Stimulated activated CD4-positive, alpha-beta T cell treated with anti-CD3 and anti-CD28 coated beads, Interleukin-12 subunit alpha, Interleukin-12 subunit beta, amount 100 ng/mL, for 48 hours (primary cell): ENCODE measurements around the gene UGT8.
A peak's percentile ranks its signal among the peaks of the same experiment; 100 is the strongest.
"Not testable (repeated sequence)": the region's sequence is repeated elsewhere in the genome, so short reads cannot be mapped to it uniquely, and the experiment has no call there.

ENCODE experiments used
- DNase-seq, 3 donors: peaks; one replicate each; pipeline ENCODE4 v3.0.0-alpha.2; 2020; ENCODE audit warnings: low read depth in 2 of 3, low spot score in 1 of 3

The UGT8 gene

DNA sequence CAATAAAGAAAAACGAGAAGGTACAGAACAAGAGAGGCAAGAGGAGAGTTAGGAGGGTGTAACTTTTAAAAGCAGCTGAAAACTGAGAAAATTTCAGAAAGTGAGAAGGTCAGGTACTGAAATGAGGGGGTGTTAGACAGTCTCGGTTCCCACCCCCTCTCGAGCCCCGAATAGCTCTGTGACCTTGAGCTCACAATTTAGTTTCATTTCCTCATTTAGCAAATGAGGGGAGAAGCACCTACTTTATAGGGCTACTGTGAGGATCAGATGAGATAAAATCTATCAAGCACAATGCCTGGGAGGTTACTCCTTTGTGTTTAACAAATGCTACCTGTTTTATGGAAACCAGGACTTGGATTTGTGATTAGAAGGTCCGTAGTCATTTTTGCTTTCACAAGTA, 4.9 kb downstream of the UGT8 start:
- DNase-seq = no peak

DNA sequence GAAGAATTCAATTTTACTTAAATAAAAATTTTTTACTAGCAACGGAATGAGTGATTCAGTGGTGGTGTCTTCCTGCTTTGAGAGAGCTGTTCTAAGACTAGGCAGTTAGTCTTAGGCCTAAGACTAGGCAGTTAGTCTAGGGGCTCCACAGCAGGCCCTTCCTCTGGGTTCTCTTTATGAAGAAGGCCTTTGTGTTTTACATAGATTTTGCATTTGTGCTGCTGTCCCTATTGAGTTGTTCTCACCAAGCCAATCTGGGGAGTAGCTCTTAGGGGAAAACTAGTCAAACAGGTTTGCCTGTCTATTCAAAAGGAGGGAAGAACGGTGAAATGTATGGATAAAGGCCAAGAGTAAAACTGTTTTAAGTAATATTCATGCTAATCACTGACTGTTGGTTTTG, 7.6 kb downstream of the UGT8 start:
- no peak for DNase-seq

DNA sequence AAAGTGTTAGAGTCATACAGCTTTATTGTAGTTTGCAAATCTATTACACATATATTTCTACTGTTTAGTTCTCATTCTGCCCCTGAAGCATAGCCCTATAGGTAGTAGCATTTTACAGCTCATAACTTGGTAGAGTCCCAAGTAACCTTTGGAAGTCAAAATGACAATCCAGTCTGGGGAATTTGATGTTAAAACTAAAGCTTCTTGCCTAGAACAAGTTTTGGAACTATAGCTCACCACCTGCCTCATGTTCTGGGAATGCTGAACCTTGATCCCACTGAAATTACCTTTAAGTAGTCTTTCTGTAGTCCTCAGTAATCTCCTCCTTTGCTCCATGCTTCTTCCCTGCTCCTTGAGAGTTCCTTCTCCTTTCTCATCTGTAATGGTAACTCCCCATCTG, 8.4 kb downstream of the UGT8 start:
- no peak for DNase-seq

DNA sequence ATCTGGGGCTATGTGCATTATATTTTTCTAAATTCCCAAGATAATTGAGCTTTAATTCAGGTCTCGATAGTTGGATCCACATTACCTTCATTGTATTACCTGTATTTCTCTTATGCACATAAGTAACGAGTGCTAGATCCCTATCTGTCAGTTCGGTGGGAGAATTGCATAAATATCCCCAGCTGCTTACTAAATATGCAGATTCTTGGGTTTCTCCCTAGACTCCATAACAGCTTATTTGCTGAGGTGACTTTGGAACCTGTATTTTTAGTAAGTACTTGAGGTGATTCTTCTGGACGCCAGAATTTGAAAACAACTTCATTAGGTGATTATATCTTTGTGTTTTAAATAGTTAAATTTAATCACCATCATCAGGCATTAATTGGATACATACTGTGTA, 15.0 kb downstream of the UGT8 start:
- DNase-seq = no peak

DNA sequence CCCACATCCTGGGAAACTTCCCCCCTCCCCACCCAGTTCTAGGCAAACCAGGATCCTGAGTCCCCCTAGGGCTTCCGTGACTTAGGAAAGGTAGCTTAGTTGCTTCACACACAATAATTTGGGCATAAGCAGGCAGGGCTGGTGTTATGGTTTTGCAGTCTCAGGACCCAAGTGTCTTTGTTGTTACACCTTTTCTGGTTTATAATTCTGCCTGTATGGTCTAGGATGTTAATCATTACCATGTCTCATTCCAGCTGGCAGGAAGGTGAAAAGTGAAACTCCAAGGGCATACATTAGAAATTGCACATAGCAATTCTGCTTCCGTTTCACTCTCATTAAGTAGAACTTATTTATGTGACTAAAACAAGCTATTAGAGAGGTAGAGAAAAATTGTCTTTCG, 16.8 kb downstream of the UGT8 start:
- no peak for DNase-seq

DNA sequence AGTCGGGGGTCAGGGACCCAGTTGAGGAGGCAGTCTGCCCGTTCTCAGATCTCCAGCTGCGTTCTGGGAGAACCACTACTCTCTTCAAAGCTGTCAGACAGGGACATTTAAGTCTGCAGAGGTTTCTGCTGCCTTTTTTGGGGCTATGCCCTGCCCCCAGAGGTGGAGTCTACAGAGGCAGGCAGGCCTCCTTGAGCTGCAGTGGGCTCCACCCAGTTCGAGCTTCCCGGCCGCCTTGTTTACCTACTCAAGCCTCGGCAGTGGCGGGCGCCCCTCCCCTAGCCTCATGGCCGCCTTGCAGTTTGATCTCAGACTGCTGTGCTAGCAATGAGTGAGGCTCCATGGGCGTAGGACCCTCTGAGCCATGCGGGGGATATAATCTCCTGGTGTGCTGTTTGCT, 17.4 kb downstream of the UGT8 start:
- not testable (repeated sequence) for DNase-seq

DNA sequence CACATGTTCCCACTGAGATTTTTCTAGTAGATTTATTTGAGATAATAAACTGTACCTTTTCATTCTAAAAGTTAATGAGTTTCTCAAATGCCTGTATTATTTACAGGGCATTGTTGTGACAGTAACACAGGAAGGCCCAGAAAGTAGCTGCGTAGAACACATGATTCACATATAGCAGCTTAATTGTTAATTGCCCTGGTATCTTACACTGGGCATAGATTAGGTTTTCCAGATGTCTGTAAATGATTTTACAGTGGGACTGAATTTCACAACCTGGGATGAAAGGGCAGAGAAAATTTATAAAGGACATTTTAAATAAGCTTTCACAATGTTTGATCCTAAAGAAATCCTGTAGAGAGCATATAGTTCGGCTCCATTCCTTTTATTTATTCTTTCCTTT, 27.6 kb downstream of the UGT8 start:
- no peak for DNase-seq

DNA sequence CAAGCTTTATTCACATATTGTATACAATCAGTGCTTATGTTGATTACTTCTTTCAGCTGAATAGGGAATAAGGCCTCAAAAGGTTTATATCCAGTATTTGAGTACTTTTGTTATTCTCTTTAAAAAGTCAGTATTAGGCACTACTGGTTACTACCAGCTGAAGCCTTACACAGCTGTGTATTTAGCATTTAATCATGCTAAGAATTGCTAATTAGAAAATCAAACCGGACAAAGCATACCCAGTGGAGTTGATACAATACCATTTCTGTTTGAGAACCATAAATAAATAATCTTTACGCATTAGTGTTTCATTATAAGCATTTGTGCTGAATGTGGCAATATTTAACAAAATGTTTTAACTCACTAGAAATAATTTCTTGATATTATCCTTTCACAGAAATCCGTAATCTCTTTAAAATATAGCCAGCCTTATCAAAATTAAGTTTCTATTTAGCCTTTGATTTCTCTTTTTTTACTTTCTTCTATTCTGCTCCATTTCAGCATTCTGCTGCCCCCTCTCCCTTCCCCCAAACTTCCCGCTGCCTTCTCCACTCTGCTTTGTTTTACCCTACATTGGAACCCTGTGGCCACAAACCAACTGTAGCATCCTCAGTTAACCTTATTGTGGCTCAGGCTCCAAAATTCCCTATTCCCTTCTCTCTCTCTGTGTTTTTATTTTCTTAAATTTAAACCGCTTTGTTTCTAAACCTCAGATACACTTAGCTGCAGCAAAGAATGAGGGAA, 37.8 kb downstream of the UGT8 start:
- DNase-seq = no peak

DNA sequence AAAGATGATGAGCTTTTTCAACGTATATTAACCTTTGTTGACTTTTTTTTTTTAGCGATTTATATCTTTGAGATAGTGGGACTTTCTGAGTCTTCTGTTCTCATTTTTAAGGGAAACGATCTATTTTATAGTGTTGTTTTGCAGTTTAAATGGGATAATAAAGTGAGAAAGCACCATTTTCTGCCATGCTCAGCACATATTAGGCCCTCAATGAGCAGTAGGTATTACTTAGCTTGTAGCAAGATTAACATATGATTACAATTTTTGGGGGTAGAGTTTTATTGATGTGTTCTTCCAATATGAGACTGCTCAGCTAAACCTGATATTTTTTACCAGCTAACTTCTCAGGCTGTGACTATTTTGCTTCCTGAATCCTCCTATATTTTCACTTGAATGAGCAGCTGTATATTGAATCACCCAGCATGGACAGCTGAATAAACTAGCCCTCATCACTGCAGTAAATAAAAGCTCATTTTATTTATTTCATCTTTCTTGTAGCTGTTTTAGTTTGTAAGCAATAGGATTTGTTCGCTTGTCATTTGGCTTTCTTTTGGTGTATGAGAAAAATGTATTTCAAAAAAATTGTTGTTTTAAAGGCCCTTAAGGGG, 43.7 kb downstream of the UGT8 start:
- no peak for DNase-seq

DNA sequence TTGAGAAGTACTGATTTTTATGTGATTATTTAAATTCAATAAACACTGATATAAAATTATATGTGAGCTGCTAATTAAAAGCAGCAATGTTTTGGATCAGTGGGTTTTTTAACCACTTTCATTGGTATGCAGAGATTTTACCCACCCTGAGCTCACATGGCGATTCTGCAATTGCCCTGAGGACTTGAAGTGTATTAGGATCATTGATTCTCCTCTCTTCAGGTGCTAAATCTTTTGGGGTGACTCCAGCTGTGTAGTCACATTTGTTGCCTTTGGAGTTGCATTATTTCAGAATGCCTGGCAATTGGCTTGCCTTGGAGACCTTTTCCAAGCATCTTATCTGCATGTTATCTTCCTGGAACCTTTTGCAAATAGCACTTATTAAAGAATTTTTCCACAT, 51.3 kb downstream of the UGT8 start:
- no peak for DNase-seq

DNA sequence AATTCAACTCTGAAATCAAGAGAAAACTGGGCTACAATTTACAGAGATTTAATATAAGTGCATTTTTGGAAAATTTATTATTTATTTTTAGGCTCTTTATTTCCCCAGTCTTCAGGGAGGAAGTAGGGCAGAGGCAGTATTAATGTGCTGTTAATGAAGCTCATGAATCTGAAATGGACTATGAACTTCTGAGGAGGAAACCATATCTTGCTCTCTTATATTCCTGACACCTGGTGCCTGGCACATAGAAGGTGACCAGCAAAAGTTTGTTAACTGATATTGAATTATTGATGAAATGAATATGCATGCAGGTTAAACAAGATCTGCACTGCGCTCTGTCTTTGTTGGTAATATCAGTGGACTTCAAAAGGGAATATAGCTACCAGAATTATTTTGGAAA, 55.1 kb downstream of the UGT8 start:
- no peak for DNase-seq

DNA sequence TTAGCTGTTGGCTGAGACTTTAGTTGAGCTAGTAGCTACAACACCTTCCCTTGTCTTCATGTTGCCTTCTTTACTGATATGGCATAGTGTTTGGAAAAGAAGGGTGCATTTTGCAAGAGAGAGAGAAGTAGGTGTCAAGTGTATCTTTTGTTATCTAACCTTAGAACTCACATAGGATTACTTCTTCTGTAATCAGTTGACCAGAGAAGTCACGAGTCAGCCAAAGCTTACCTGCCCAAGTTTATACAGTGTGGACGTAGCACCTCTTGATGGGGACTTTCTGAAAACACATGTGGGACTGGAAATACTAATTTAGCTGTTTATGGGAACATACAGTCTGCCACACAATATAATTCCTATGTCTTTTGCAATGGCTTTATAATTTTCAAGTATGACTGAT, 56.0 kb downstream of the UGT8 start:
- no peak for DNase-seq

DNA sequence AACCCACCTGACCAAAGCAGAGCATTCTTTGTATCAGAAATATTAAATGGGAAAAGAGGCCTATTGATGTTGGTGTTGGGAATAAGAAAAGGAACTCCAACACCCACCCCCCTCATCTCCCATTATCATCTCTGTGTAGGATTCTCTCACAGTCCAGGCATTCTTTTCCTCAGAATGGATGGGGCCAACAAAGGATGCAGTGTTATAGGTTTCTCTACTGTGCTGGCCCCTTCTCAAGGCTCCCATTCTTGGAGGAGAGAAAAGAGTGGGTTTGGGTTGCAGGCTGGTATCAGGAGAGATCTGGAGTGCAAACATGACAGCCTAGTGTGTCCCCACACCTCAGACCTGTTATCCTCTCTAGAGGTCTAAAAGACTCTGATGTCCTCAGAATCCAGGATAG, 59.6 kb downstream of the UGT8 start:
- no peak for DNase-seq

DNA sequence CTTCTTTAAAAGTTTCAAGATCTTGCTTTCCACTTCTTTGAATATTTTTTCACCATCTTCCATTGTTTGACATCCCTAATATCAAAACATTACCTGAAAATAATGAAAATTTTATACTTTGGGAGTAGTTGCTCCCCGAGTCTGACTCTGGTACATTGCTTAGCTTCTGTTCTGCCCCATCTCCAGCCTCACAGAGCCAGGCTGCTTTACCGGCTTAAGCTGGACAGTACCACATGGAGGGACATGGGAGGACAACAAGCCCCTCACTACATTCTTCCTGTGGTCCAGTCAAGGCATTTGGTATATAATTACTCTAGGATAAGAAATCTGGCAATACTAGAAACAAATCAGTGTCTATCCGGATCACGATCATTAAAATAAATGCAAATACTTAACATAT, 60.2 kb downstream of the UGT8 start:
- no peak for DNase-seq

DNA sequence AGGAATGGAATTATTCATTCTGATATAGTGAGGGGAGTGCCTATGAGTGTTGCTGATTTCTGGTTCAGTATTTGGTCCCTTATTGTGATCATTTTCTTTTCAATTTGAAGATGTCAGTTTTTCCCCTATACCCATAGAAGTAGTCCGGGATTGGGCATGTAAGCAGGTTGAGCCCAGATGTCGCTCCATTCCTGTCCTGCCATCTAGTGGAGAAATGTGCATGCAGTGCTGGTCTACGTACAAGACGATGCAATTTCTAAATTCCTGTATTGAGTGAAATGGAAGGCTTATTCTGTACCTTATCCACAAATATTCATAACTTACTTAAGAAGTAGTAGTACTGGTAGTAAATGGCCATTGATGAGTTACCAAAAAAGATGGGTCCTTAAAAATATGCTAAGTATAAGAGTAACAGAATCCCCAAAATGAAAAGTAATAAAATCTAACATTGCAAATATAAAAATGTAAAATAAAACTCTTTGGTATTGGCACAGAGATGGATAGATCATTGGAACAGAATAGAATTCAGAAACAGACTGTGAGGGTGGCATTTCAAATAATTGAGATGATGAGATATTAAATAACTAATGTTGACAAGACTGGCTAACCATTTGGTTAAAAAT, 60.9 kb downstream of the UGT8 start:
- peak; percentile 5 to 39 (median 8) for DNase-seq

DNA sequence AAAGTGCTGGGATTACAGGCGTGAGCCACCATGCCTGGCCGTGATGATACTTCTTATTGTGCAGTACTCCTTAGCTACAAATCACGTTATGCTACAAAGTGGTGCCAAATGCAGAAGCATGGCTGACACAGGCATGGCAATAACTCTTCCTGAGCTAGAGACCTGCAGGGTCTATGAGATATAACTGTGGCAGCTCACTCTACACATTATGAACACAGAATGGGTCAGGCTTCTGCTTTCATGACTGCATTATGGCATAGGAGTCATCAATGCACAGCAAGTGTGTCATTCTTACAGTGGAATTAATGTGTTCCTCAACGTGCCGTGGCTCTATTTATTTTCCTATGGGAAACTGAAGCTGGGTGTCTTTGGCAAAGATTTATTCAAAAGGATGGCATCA, 64.5 kb downstream of the UGT8 start:
- no peak for DNase-seq

DNA sequence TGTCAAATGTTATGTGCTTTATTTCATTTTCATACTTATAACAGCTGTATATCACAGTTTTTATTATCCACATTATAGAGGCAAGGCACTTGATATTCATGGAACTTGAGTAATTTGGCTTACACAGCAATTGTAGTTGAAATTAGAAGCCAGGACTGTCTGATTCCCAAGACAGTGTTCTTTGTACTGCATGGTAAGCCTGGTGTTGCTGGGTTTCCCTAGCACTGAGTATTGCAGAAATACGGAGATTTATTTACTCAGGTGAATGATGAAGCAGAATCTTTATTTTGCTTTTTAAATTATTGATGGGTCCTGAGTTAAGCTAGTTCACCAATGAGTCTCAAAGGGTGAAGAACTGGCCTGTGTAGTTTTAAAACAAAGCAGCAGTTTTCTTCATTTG, 70.0 kb downstream of the UGT8 start:
- DNase-seq = no peak

DNA sequence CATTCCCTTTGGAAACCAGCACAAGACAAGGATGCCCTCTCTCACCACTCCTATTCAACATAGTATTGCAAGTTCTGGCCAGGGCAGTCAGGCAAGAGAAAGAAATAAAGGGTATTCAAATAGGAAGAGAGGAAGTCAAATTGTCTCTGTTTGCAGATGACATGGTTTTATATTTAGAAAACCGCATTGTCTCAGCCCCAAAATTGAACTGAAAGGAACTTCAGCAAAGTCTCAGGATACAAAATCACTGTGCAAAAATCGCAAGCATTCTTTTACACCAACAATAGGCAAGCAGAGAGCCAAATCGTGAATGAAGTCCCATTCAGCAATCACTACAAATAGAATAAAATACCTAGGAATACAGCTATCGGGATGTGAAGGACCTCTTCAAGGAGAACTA, 72.1 kb downstream of the UGT8 start:
- DNase-seq = not testable (repeated sequence)

DNA sequence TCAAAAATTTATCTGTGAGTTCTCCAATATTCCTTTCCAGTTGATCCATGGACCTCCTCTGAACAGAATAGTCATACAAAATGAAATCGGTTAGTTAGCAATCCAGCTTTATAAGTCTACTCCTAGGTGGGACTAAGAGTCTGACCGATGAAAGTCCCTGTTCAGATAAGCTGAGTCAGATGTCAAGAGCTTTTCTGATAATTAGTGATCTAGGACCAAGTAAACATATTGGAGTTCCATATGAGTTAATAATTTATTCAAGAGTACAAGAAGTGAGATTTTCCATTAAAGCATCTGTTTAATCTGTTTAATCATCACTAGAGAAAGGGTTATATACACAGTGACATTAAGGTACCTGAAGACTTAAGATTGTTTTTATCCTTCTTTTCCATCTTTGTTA, 74.7 kb downstream of the UGT8 start:
- DNase-seq = no peak

DNA sequence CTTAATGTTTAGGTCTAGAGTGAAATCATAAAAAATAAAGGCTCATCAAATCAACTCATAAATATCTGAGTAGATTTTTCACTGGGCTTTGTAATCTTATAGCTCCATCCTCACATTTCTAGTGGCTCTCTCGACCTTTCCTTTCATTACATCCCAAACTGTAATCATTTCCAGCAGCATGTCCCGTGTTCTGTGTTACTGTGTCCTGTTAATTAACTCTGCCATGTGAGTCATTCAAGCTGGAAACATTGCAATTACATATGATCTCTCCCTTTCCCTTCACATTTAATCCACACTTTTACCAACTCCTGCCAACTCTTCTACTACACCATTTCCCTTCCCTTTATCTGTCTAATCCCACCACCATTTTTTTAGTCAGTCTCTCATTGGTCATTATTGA, 75.5 kb downstream of the UGT8 start:
- DNase-seq = no peak

DNA sequence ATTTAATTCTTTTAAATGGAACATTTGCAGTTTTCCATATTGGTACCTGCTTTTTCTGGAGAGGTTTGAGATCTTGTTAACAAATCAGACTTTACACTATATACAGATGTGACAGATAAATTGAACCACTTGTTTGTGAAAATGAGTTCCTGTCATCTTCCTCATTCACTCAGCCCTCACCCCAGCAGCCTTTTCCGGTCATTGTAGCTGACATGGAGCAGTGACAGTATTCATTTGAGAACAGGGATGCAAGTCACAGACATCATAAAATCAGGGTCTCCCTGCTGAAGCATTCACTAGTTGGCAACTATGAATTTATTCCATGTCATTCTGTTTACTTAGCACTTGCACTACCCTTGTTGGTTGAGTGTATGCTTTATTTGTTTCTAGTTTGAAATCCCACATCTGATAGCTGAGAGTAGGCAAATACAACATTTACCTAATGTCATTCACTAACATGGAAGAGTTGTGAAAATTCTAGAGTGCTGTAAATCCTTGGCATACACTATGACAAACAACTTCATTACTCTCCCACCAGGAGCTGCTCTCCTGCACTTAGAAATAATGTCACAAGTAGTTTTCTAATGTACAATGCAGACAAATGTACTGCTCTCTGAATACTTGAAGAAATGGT, 78.9 kb downstream of the UGT8 start:
- no peak for DNase-seq

DNA sequence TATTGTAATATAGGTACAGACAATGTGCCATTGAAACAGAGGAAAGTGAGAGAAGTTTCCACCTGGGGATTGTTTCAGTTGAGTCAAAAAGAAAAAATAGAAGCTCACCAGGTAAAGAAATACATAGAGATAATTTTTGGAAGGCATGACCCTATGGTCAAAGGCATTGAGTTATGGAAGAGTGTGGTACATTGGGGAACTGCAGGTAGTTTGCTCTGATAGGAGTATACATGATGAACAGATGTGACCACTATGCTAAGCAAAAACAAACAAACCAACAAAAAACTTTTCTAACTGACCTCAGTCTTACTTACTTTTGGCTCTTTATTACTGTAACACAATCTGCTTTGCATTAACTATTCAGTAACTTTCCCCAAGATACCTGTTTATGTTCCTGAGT, 85.9 kb downstream of the UGT8 start:
- DNase-seq = no peak
